GM12872 (cell line): Measurements from ENCODE around the gene UBE3D.

Source experiments
- CTCF ChIP-seq: IDR thresholded peaks from 3 replicates; pipeline ENCODE4 v1.5.1; 2011; ENCODE audit warnings: low read depth, mild to moderate bottlenecking, low read length, moderate library complexity; ENCODE audit not compliant: insufficient read depth

Gene UBE3D

GRCh38 chr6:82958551-82958950 is 107.1 kb downstream of the UBE3D start:
- TF ChIP-seq CTCF: no peak

DNA sequence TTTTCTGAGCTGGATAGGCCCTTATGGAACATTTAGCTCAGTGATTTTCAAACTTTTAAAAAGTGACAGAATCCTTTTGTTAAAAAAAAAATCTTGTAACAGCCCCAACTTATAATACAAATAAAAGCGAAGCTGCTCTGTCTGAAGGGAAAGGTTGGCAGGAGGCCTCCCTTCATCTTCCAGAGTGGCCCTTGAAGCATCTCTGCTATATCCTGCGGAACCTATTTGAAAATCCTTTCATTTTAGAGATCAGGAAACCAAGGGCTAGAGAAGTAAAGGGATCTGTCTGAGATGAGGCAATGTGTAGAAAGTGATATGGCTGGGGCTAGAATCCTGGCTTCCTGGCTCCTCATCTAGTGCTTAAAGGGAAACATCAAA is 107.8 kb downstream of the UBE3D start:
- no peak for TF ChIP-seq CTCF

GRCh38 chr6:82957171-82957867 is 108.3 kb downstream of the UBE3D start:
- no peak for TF ChIP-seq CTCF

- no peak for TF ChIP-seq CTCF
Measured at GRCh38 chr6:82955841-82956240, 109.8 kb downstream of the UBE3D start.

- no peak for TF ChIP-seq CTCF
Measured at GRCh38 chr6:82954937-82955577, 110.6 kb downstream of the UBE3D start.

DNA sequence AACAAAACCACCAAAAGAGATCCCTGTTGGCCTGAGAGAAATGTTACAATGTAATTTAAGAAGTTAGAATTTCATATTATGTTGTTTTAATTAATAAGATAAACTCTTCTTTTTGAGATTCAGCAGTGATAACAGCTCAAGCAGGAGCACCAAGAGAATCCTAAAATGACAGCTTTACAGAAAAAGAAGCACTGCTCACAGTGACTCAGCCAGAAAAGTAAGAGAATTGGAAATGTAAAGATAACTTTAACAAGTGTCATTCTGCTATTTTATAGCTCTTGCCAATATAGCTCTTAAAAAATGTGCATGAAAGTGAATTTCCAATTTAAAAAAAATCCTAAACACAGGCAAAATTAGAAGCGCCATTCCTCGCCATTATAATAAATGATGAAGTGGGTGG is 111.3 kb downstream of the UBE3D start:
- no peak for TF ChIP-seq CTCF

GRCh38 chr6:82953871-82954270 is 111.8 kb downstream of the UBE3D start:
- TF ChIP-seq CTCF: no peak
